A549 (cell line): Measurements from ENCODE around the gene REEP5. TPM values are rescaled to one million over a fixed set of nuclear protein-coding genes. Genes with fewer than 3 reads are reported as not detected.
A peak's percentile ranks its signal among the peaks of the same experiment; 100 is the strongest.

Source experiments
- ATAC-seq, 2 experiments: fragments of 200-7000 bp in 1 of 2; fragments of >200 bp in 1 of 2; cut with Nextera tagmentation in 1 of 2; cut with Tn5 transposase in 1 of 2; 3 replicates each; pipeline versions ENCODE4 v1.8.0 to v1.9.1; 2018 to 2020; ENCODE audit warnings: mild to moderate bottlenecking in 1 of 2, moderate library complexity in 1 of 2
- CTCF ChIA-PET: fragments of 300-600 bp; sonication (Branson Sonifier 250); formaldehyde crosslinking; extraction: SDS; loops from one replicate; lab custom pipeline; 2021; ENCODE audit warnings: antibody characterized with exemption, inconsistent platforms; lab: Yijun Ruan, JAX
- POLR2A ChIA-PET: fragments of 350-600 bp; formaldehyde crosslinking; extraction: SDS; loops from one replicate; lab custom pipeline; 2021; ENCODE audit warnings: antibody characterized with exemption, inconsistent platforms; lab: Yijun Ruan, JAX
- DNase-seq, 2 experiments: peaks; one replicate each; pipeline versions ENCODE4 v3.0.0 to v3.0.0-alpha.2; 2011 to 2016; ENCODE audit warnings: low read depth in 1 of 2, low spot score in 1 of 2
- FAIRE-seq: peaks from 2 replicates; lab custom pipeline; 2011; peaks lifted over from hg19 to GRCh38; lab: Jason Lieb, UNC
- H3K27ac ChIP-seq, 2 experiments: fragments of >200 bp; sonication (Bioruptor Twin); formaldehyde crosslinking; 3 replicates each; pipeline ENCODE4 v1.5.1; 2016 to 2017
- H3K4me1 ChIP-seq: fragments of >200 bp; sonication (Bioruptor Twin); formaldehyde crosslinking; 3 replicates; pipeline ENCODE4 v1.6.1; 2016
- H3K4me2 ChIP-seq: fragments of >200 bp; sonication (Bioruptor Twin); formaldehyde crosslinking; 3 replicates; pipeline ENCODE4 v1.6.1; 2016
- H3K4me3 ChIP-seq: fragments of >200 bp; sonication (Bioruptor Twin); formaldehyde crosslinking; 3 replicates; pipeline ENCODE4 v1.5.1; 2016
- H3K9me3 ChIP-seq: fragments of >200 bp; sonication (Bioruptor Twin); formaldehyde crosslinking; 3 replicates; pipeline ENCODE4 v1.6.1; 2016
- BHLHE40 ChIP-seq: IDR thresholded peaks from 2 replicates; pipeline ENCODE4 v1.6.1; 2012; ENCODE audit warnings: low read depth, low read length, inconsistent platforms
- CEBPB ChIP-seq, 2 experiments: fragments of >200 bp in 1 of 2; sonication (Bioruptor Twin) in 1 of 2; formaldehyde crosslinking in 1 of 2; IDR thresholded peaks; 2 replicates each; pipeline ENCODE4 v1.6.1; 2012 to 2016
- CHD4 ChIP-seq: fragments of 200-600 bp; sonication (generic); IDR thresholded peaks from 2 replicates; pipeline ENCODE4 v1.6.1; 2016; ENCODE audit warnings: antibody characterized with exemption, mild to moderate bottlenecking, borderline replicate concordance
- EHF ChIP-seq: fragments of 250-450 bp; sonication (Bioruptor Pico); IDR thresholded peaks from 2 replicates; pipeline ENCODE4 v1.5.0; 2020; ENCODE audit warnings: mild to moderate bottlenecking
- ESRRA ChIP-seq: fragments of 150-350 bp; IDR thresholded peaks from 2 replicates; pipeline ENCODE4 v1.6.1; 2014; ENCODE audit warnings: mild to moderate bottlenecking, low read length, borderline replicate concordance
- FOSL2 ChIP-seq, 2 experiments: fragments of 450-650 bp in 1 of 2; fragments of >200 bp in 1 of 2; sonication (Bioruptor Twin) in 1 of 2; formaldehyde crosslinking; IDR thresholded peaks; 2 replicates each; pipeline versions ENCODE4 v1.5.0 to v1.6.1; 2016 to 2020; ENCODE audit warnings: mild to moderate bottlenecking in 1 of 2, moderate library complexity in 1 of 2
- FOXS1 ChIP-seq: fragments of 250-450 bp; sonication (Bioruptor Pico); IDR thresholded peaks from 2 replicates; pipeline ENCODE4 v1.5.0; 2020; ENCODE audit warnings: mild to moderate bottlenecking, moderate library complexity
- GATA3 ChIP-seq: IDR thresholded peaks from 2 replicates; pipeline ENCODE4 v1.6.1; 2012; ENCODE audit warnings: borderline replicate concordance
- HDAC2 ChIP-seq: fragments of 200-600 bp; sonication (generic); IDR thresholded peaks from 2 replicates; pipeline ENCODE4 v1.6.1; 2016
- HES2 ChIP-seq: fragments of >200 bp; sonication (Bioruptor Twin); formaldehyde crosslinking; IDR thresholded peaks from 2 replicates; pipeline ENCODE4 v1.6.1; 2016
- HMGXB4 ChIP-seq: fragments of 250-450 bp; sonication (Bioruptor Pico); IDR thresholded peaks from 2 replicates; pipeline ENCODE4 v1.5.0; 2021; ENCODE audit warnings: mild to moderate bottlenecking, moderate library complexity, borderline replicate concordance
- NPAS2 ChIP-seq: fragments of 250-450 bp; sonication (Bioruptor Pico); IDR thresholded peaks from 2 replicates; pipeline ENCODE4 v1.8.0; 2022; ENCODE audit warnings: mild to moderate bottlenecking, moderate library complexity, borderline replicate concordance
- NR3C1 ChIP-seq: fragments of >200 bp; sonication (Bioruptor Twin); formaldehyde crosslinking; IDR thresholded peaks from 3 replicates; pipeline ENCODE4 v1.6.1; 2017
- RAD21 ChIP-seq, 2 experiments: fragments of >200 bp in 1 of 2; sonication (Bioruptor Twin) in 1 of 2; formaldehyde crosslinking in 1 of 2; IDR thresholded peaks in 1 of 2; conservative IDR thresholded peaks in 1 of 2; 2 replicates in 1 of 2; 3 replicates in 1 of 2; pipeline ENCODE4 v1.6.1; 2012 to 2018; ENCODE audit warnings: inconsistent platforms in 1 of 2
- REST ChIP-seq: fragments of 200-600 bp; sonication (generic); IDR thresholded peaks from 2 replicates; pipeline ENCODE4 v1.6.1; 2016; ENCODE audit warnings: antibody characterized with exemption, mild to moderate bottlenecking, moderate library complexity
- SREBF2 ChIP-seq: fragments of 450-650 bp; IDR thresholded peaks from 2 replicates; pipeline ENCODE4 v1.6.1; 2014; ENCODE audit warnings: mild to moderate bottlenecking, moderate library complexity
- USF2 ChIP-seq: fragments of 450-650 bp; IDR thresholded peaks from 2 replicates; pipeline ENCODE4 v1.6.1; 2014; ENCODE audit warnings: antibody characterized with exemption
- ZFP36 ChIP-seq: fragments of 450-650 bp; IDR thresholded peaks from 2 replicates; pipeline ENCODE4 v1.6.1; 2014; ENCODE audit warnings: borderline replicate concordance; ENCODE audit not compliant: partially characterized antibody
- WGBS: methylation state at CpG from one replicate; pipeline ENCODE4 v1.1.6; 2017; ENCODE audit errors: missing lambda C conversion rate; 5-methylcytosine and 5-hydroxymethylcytosine counted together
- polyA plus RNA-seq, 4 experiments: library from polyadenylated mRNA; depleted of rRNA in 3 of 4; stranded (reverse); fragments of >200 nt; fragmentation: RNase III in 1 of 4; extraction: RNeasy Plus Mini Kit Qiagen cat#74134 plus additional on column Dnase treatment in 1 of 4; gene quantifications; 2 replicates in 3 of 4; 3 replicates in 1 of 4; pipeline ENCODE4 v1.2.3, GENCODE V29; 2011 to 2017

Gene REEP5
- polyA plus RNA-seq, 2 of the 4 experiments (the other 2 are of a cell fraction): 134 to 164 TPM

GRCh38 chr5:112971276-112971675, 49.2 kb upstream of the REEP5 start (continued):
- TF ChIP-seq HMGXB4 (CRISPR knock-in tag) (no peak), GATA3 (no peak), CEBPB (IDR thresholded peaks at IDR 0.05) (no peak)
- TF ChIP-seq, all 56 proteins: peak for 0

- Histone ChIP-seq H3K9me3 (no peaks in the 10 kb centered on the region), H3K27ac (peak overlapping the region; percentile 68 to 82), H3K4me1 (peaks cover 31% of the 10 kb centered on the region), H3K4me2 (peak overlapping the region; percentile 69), H3K4me3 (no peak overlapping the region)
- FAIRE-seq: no peak
- WGBS: 57% methylated on average over 5 of the region's 5 CpGs
- DNase-seq: peak in 1 of 2 experiments; percentile 62
- peak; percentile 63 to 84 for ATAC-seq
- ChIA-PET POLR2A (interaction anchor here (1.9 kb wide), 1 partner anchor 8 kb away, joined by 8 read pairs; the partner anchor contains the start of gene DCP2), CTCF (interaction anchor here (0.6 to 5.3 kb wide), 4 partner anchors 9 to 47 kb away, joined by 3 to 23 read pairs (median 7); partner anchors contain the start of gene REEP5)
- TF ChIP-seq CEBPB (IDR thresholded peaks at IDR 0.05) (peak in 1 of 2 experiments; percentile 65; a peak in 2 of 4 replicates), USF2 (no peak), FOXS1 (CRISPR knock-in tag) (no peak), FOSL2 (IDR thresholded peaks at IDR 0.05) (no peak), FOSL2 (CRISPR knock-in tag; IDR thresholded peaks at IDR 0.05) (0 out of 2 replicates have a peak, but pooled peaks have one; percentile 36), SREBF2 (no peak), ESRRA (no peak), BHLHE40 (no peak), REST (no peak), ZFP36 (no peak), HMGXB4 (CRISPR knock-in tag) (no peak)
Measured at GRCh38 chr5:112968411-112969106, 46.5 kb upstream of the REEP5 start.

- TF ChIP-seq CHD4 (no peak), HDAC2 (no peak), HES2 (no peak), ZFP36 (no peak), EHF (no peak), NPAS2 (CRISPR knock-in tag) (no peak), RAD21 (conservative IDR thresholded peaks at IDR 0.05 in 1 of 2, IDR thresholded peaks at IDR 0.05 in 1 of 2) (no peak), NR3C1 (no peak)
- ATAC-seq: no peak
- POLR2A ChIA-PET: interaction anchor here (1.9 kb wide), 1 partner anchor 9 kb away, joined by 8 read pairs; the partner anchor contains the start of gene DCP2
- DNase-seq: no peak
- Histone ChIP-seq H3K27ac (peak overlapping the region; percentile 68 to 82; a peak in 5 of 6 replicates), H3K4me3 (no peak overlapping the region), H3K4me1 (peaks cover 36% of the 10 kb centered on the region), H3K4me2 (no peak overlapping the region; the same call in 2 of the 3 replicates), H3K9me3 (no peaks in the 10 kb centered on the region)
- FAIRE-seq: no peak
- WGBS: 91% methylated on average over 6 of the region's 6 CpGs
- CTCF ChIA-PET: interaction anchor here (2.6 to 5.3 kb wide), 2 partner anchors 10 to 46 kb away, joined by 9 to 23 read pairs; partner anchors contain the start of gene REEP5
Measured at GRCh38 chr5:112967520-112968083, 45.6 kb upstream of the REEP5 start.
